ENCODE measurements around the gene SCUBE1. TPM values are rescaled to one million over a fixed set of nuclear protein-coding genes. Genes with fewer than 3 reads are reported as not detected.

Gene SCUBE1
- total RNA-seq: under 0.01 TPM in 1 of 2 replicates, not detected in the other

GRCh38 chr22:43343262-43343669, at the start of gene SCUBE1:
TSS of gene SCUBE1 (minus strand) at chr22:43343372. CDS start at chr22:43343261, 111 bp downstream.

GRCh38 chr22:43186272-43187170, 156.7 kb downstream of the SCUBE1 start, which contains the start of gene TTLL12:
TSS of gene TTLL12 (minus strand) at chr22:43187134. CDS start at chr22:43187069, 65 bp downstream.

GRCh38 chr22:43151251-43152002, 191.7 kb downstream of the SCUBE1 start, which contains the start of gene TSPO:
TSS of gene TSPO (plus strand) at chr22:43151559. CDS start at chr22:43159239, 7,680 bp downstream.

Other genes starting within 250 kb of the SCUBE1 start
- gene BIK, start 232.6 kb downstream of the SCUBE1 start, total RNA-seq: not detected in 2 replicates
- gene MCAT, start 200.0 kb downstream of the SCUBE1 start, total RNA-seq: 14.3 and 15.8 TPM in 2 replicates
- 254 and 353 TPM in 2 replicates for gene TSPO, start 191.8 kb downstream of the SCUBE1 start, total RNA-seq
- gene TTLL12, start 156.2 kb downstream of the SCUBE1 start, total RNA-seq: 33.8 and 43.7 TPM in 2 replicates
- not detected in 2 replicates for gene MPPED1, start 68.6 kb upstream of the SCUBE1 start, total RNA-seq

All from hair follicle dermal papilla cell (primary cell).